K562 (cell line): ENCODE data around the gene ENSA. TPM values are rescaled to one million over a fixed set of nuclear protein-coding genes. Genes with fewer than 3 reads are reported as not detected.

ENCODE experiments used
- GTF2A2 ChIP-seq: IDR thresholded peaks from 2 replicates; pipeline ENCODE4 v1.6.1; 2016; ENCODE audit warnings: mild to moderate bottlenecking, missing genetic modification characterization, missing compliant biosample characterization
- KDM2B ChIP-seq: fragments of 250-450 bp; sonication (Bioruptor Pico); IDR thresholded peaks from 2 replicates; pipeline ENCODE4 v1.8.0; 2021; ENCODE audit warnings: mild to moderate bottlenecking, moderate library complexity
- MAFK ChIP-seq: IDR thresholded peaks from 2 replicates; pipeline ENCODE4 v1.6.1; 2011; ENCODE audit warnings: low read length, improper control_type of control experiment
- ZNF347 ChIP-seq: fragments of 450-650 bp; formaldehyde crosslinking; IDR thresholded peaks from 2 replicates; pipeline ENCODE4 v1.4.0; 2020; ENCODE audit warnings: low read depth, mild to moderate bottlenecking, moderate library complexity
- ZNF696 ChIP-seq: fragments of 250-450 bp; sonication (Bioruptor Pico); conservative IDR thresholded peaks from 2 replicates; pipeline ENCODE4 v1.4.0; 2020; ENCODE audit warnings: mild to moderate bottlenecking, moderate library complexity
- ZNF766 ChIP-seq: fragments of 200-800 bp; sonication (Bioruptor generic); conservative IDR thresholded peaks from 2 replicates; pipeline ENCODE4 v1.6.1; 2016; ENCODE audit warnings: missing genetic modification characterization, missing compliant biosample characterization
- polyA plus RNA-seq, 8 experiments: library from polyadenylated mRNA; depleted of rRNA in 4 of 8; stranded (reverse) in 5 of 8; unstranded in 3 of 8; fragments of >200 nt; fragmentation: Nextera tagmentation in 2 of 8; fragmentation: Illumina TruSeq in 1 of 8; extraction: Ambion mirVana in 2 of 8; extraction: Trizol in 1 of 8; gene quantifications; 2 replicates each; pipeline versions ENCODE4 v1.2.1 to v1.2.3, GENCODE V29; 2011 to 2014; ENCODE audit warnings: inconsistent platforms in 1 of 8, missing spikeins in 1 of 8
- total RNA-seq, 7 experiments: library from RNA; depleted of rRNA in 6 of 7; stranded (reverse); fragments of >200 nt in 6 of 7; fragmentation: Illumina TruSeq in 2 of 7; extraction: Trizol in 2 of 7; gene quantifications; 2 replicates each; pipeline versions ENCODE4 v1.2.1 to v1.2.3, GENCODE V29; 2011 to 2021; ENCODE audit warnings: low replicate concordance in 1 of 7
- TF ChIP-seq, protein P1 (sequence below): IDR thresholded peaks from 3 replicates; pipeline ENCODE4 v1.6.1; 2011; ENCODE audit warnings: borderline replicate concordance, mild to moderate bottlenecking, moderate library complexity; ENCODE audit not compliant: insufficient read length; ENCODE audit errors: extremely low read depth

The ENSA gene
- total and polyA plus RNA-seq, 9 of the 15 experiments (the other 6 are each of a cell fraction or from before 2014, with no cell fraction given) = 68.1 to 605 (median 188) TPM

DNA sequence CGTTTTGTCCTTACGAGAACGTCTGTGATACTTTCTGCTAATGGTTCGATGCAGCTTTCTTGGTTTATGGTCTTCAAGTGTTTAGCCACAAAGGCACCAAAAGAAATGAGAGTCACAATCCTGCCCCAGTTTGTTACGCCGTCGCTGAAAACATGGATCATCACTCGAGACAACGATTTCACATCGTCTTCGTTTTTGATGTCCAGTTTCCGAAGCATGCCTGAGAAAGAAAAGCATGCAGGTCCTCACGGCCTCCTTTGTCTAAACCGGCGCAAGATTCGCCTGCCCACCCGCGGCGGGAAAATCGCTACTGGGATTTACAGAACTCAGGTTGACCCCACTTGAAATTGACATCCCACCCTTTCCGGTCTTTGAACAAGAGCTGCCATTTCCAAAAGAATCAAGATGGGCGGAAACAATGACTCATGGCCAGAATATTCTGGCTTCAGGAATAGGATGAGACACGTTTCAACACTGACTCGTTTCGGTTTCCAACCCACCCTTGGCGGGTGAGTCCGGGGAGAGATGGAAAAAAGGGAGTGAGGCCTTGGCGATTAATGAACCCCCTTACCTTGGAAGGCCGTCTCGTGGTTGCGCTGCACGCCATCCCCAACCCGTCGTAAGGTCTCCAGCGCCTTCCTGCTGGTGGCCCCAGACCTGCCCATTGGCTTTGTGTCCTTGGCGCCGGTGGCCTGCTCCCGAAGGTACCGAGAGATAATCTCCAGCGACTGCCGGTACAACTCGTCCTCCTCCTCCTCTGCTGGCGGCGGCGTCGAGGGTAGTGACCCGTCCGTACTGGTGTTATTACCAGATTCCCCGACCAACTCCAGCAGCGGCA, 50.9 kb downstream of the ENSA start (continued):
- TF ChIP-seq ZNF347 (CRISPR knock-in tag) (no peak), MAFK (no peak), ZNF766 (no peak), KDM2B (CRISPR knock-in tag) (no peak), GTF2A2 (tag) (no peak), ZNF696 (CRISPR knock-in tag) (no peak)
- TF ChIP-seq, protein P1, sequence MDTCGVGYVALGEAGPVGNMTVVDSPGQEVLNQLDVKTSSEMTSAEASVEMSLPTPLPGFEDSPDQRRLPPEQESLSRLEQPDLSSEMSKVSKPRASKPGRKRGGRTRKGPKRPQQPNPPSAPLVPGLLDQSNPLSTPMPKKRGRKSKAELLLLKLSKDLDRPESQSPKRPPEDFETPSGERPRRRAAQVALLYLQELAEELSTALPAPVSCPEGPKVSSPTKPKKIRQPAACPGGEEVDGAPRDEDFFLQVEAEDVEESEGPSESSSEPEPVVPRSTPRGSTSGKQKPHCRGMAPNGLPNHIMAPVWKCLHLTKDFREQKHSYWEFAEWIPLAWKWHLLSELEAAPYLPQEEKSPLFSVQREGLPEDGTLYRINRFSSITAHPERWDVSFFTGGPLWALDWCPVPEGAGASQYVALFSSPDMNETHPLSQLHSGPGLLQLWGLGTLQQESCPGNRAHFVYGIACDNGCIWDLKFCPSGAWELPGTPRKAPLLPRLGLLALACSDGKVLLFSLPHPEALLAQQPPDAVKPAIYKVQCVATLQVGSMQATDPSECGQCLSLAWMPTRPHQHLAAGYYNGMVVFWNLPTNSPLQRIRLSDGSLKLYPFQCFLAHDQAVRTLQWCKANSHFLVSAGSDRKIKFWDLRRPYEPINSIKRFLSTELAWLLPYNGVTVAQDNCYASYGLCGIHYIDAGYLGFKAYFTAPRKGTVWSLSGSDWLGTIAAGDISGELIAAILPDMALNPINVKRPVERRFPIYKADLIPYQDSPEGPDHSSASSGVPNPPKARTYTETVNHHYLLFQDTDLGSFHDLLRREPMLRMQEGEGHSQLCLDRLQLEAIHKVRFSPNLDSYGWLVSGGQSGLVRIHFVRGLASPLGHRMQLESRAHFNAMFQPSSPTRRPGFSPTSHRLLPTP = no peak
